ENCODE measurements around the gene SH3RF2. TPM values are rescaled to one million over a fixed set of nuclear protein-coding genes. Genes with fewer than 3 reads are reported as not detected.

SH3RF2 gene
- total RNA-seq, 2 experiments from 2014 or later: not detected

GRCh38 chr5:146043722-146044121, 107.3 kb downstream of the SH3RF2 start:
- no peak for DNase-seq (ENCODE audit: low spot score)
- no TSS peak for BruUV-seq (replicated peaks)
- H3K79me2 ChIP-seq (ENCODE audit: insufficient read depth, low read depth, low read length): no peaks in the 10 kb centered on the region
- intact Hi-C loops (cut with micrococcal nuclease; ENCODE audit: unreplicated experiment): no loop called here
- H3K9me2 ChIP-seq (ENCODE audit: insufficient read depth, low read length): no peaks in the 10 kb centered on the region
- TF ChIP-seq CTCF (conservative IDR thresholded peaks at IDR 0.05; ENCODE audit: low read length) (no peak), EZH2phosphoT487 (IDR thresholded peaks at IDR 0.05; ENCODE audit: borderline replicate concordance, low read depth, low read length) (no peak)
- H3K4me1 ChIP-seq (ENCODE audit: insufficient read depth, low read length, poor library complexity, severe bottlenecking): no peaks in the 10 kb centered on the region
- H3K4me3 ChIP-seq (ENCODE audit: low read depth, low read length, poor library complexity, severe bottlenecking): no peak overlapping the region
- H2AFZ ChIP-seq (ENCODE audit: low read length): no peak overlapping the region
- H3K9me3 ChIP-seq (ENCODE audit: low read length): no peaks in the 10 kb centered on the region
- POLR2A ChIA-PET: no interaction called here
- H3K4me2 ChIP-seq (ENCODE audit: low read length): no peak overlapping the region
- no peak overlapping the region for H3K27ac ChIP-seq (ENCODE audit: low read depth, low read length, poor library complexity, severe bottlenecking)
- H3K36me3 ChIP-seq (ENCODE audit: insufficient read depth, low read length): no peaks in the 10 kb centered on the region
- no peaks in the 10 kb centered on the region for H4K20me1 ChIP-seq (ENCODE audit: insufficient read depth, low read length)
- CTCF ChIA-PET (ENCODE audit: unreplicated experiment): no interaction called here

GRCh38 chr5:146047396-146047795, 111.0 kb downstream of the SH3RF2 start:
- Histone ChIP-seq H3K9me3 (ENCODE audit: low read length) (no peaks in the 10 kb centered on the region), H3K4me3 (ENCODE audit: low read depth, low read length, poor library complexity, severe bottlenecking) (no peak overlapping the region), H3K79me2 (ENCODE audit: insufficient read depth, low read depth, low read length) (no peaks in the 10 kb centered on the region), H3K36me3 (ENCODE audit: insufficient read depth, low read length) (no peaks in the 10 kb centered on the region), H3K9me2 (ENCODE audit: insufficient read depth, low read length) (no peaks in the 10 kb centered on the region), H2AFZ (ENCODE audit: low read length) (no peak overlapping the region), H3K4me1 (ENCODE audit: insufficient read depth, low read length, poor library complexity, severe bottlenecking) (no peaks in the 10 kb centered on the region), H3K4me2 (ENCODE audit: low read length) (no peak overlapping the region), H3K27ac (ENCODE audit: low read depth, low read length, poor library complexity, severe bottlenecking) (no peak overlapping the region), H4K20me1 (ENCODE audit: insufficient read depth, low read length) (no peaks in the 10 kb centered on the region)
- TF ChIP-seq EZH2phosphoT487 (IDR thresholded peaks at IDR 0.05; ENCODE audit: borderline replicate concordance, low read depth, low read length) (no peak), CTCF (conservative IDR thresholded peaks at IDR 0.05; ENCODE audit: low read length) (no peak)
- no TSS peak for BruUV-seq (replicated peaks)
- ChIA-PET CTCF (ENCODE audit: unreplicated experiment) (no interaction called here), POLR2A (interaction anchor here (0.6 kb wide), 1 partner anchor 41 kb away, joined by 5 read pairs; no protein-coding TSS in a partner anchor)
- intact Hi-C loops (cut with micrococcal nuclease; ENCODE audit: unreplicated experiment): no loop called here
- DNase-seq (ENCODE audit: low spot score): no peak

- POLR2A ChIA-PET: interaction anchor here (0.7 kb wide), 1 partner anchor 16 kb away, joined by 4 read pairs; no protein-coding TSS in a partner anchor
- no TSS peak for BruUV-seq (replicated peaks)
- Histone ChIP-seq H3K4me1 (ENCODE audit: insufficient read depth, low read length, poor library complexity, severe bottlenecking) (no peaks in the 10 kb centered on the region), H3K4me2 (ENCODE audit: low read length) (no peak overlapping the region), H3K4me3 (ENCODE audit: low read depth, low read length, poor library complexity, severe bottlenecking) (no peak overlapping the region), H2AFZ (ENCODE audit: low read length) (no peak overlapping the region), H4K20me1 (ENCODE audit: insufficient read depth, low read length) (no peaks in the 10 kb centered on the region), H3K36me3 (ENCODE audit: insufficient read depth, low read length) (no peaks in the 10 kb centered on the region), H3K27ac (ENCODE audit: low read depth, low read length, poor library complexity, severe bottlenecking) (no peak overlapping the region), H3K79me2 (ENCODE audit: insufficient read depth, low read depth, low read length) (no peaks in the 10 kb centered on the region), H3K9me2 (ENCODE audit: insufficient read depth, low read length) (no peaks in the 10 kb centered on the region), H3K9me3 (ENCODE audit: low read length) (no peaks in the 10 kb centered on the region)
- CTCF ChIA-PET (ENCODE audit: unreplicated experiment): no interaction called here
- DNase-seq (ENCODE audit: low spot score): peak; percentile 23
- peak; percentile 74 for TF ChIP-seq CTCF (conservative IDR thresholded peaks at IDR 0.05; ENCODE audit: low read length)
- TF ChIP-seq EZH2phosphoT487 (IDR thresholded peaks at IDR 0.05; ENCODE audit: borderline replicate concordance, low read depth, low read length): no peak
- intact Hi-C loops (cut with micrococcal nuclease; ENCODE audit: unreplicated experiment): no loop called here
Observed at GRCh38 chr5:146048994-146049703, 112.8 kb downstream of the SH3RF2 start.

All from OCI-LY7 (cell line).